CD4-positive, CD25-positive, alpha-beta regulatory T cell (primary cell): ENCODE data around the gene C3AR1. TPM values are rescaled to one million over a fixed set of nuclear protein-coding genes. Genes with fewer than 3 reads are reported as not detected.
"Not testable (repeated sequence)": the region's sequence is repeated elsewhere in the genome, so short reads cannot be mapped to it uniquely, and the experiment has no call there.

Source experiments
- ATAC-seq, 2 donors: fragments of 150-1000 bp; cut with Tn5 transposase; one replicate each; pipeline ENCODE4 v1.10.0; 2021; ENCODE audit warnings: low read depth in 2 of 2, moderate number of reproducible peaks in 2 of 2, moderate library complexity in 1 of 2
- DNase-seq, 3 donors: peaks; one replicate each; pipeline versions ENCODE4 v3.0.0 to v3.0.0-alpha.2; 2012 to 2022; ENCODE audit warnings: mixed read lengths in 1 of 3
- H3K27ac ChIP-seq: one replicate; pipeline ENCODE4 v1.7.0; 2013; ENCODE audit warnings: mild to moderate bottlenecking, low read length; ENCODE audit not compliant: insufficient read depth, poor library complexity, severe bottlenecking
- H3K27me3 ChIP-seq: one replicate; pipeline ENCODE4 v1.7.0; 2013; ENCODE audit warnings: low read length; ENCODE audit not compliant: control insufficient read depth, insufficient read depth
- H3K36me3 ChIP-seq: one replicate; pipeline ENCODE4 v1.7.0; 2013; ENCODE audit warnings: mild to moderate bottlenecking, low read length, moderate library complexity; ENCODE audit not compliant: control insufficient read depth, insufficient read depth
- H3K4me1 ChIP-seq: 2 replicates; pipeline ENCODE4 v1.7.0; 2013; ENCODE audit warnings: mild to moderate bottlenecking, low read length; ENCODE audit not compliant: insufficient read depth, control insufficient read depth, poor library complexity, severe bottlenecking
- H3K4me3 ChIP-seq: one replicate; pipeline ENCODE4 v1.7.0; 2013; ENCODE audit warnings: low read depth, mild to moderate bottlenecking, low read length, moderate library complexity
- H3K9me3 ChIP-seq, 2 experiments: 1 replicate in 1 of 2; 2 replicates in 1 of 2; pipeline ENCODE4 v1.7.0; 2013; ENCODE audit warnings: low read length in 2 of 2, mild to moderate bottlenecking in 1 of 2, moderate library complexity in 1 of 2; ENCODE audit not compliant: control insufficient read depth in 2 of 2
- H3K27ac Mint-ChIP-seq, 3 donors: one replicate each; pipeline ENCODE4 v1.8.0; 2020 to 2022; ENCODE audit warnings: mild to moderate bottlenecking in 3 of 3, mixed read lengths in 3 of 3, moderate library complexity in 2 of 3
- H3K27me3 Mint-ChIP-seq: one replicate; pipeline ENCODE4 v1.8.0; 2022; ENCODE audit warnings: mild to moderate bottlenecking, mixed read lengths
- H3K36me3 Mint-ChIP-seq: one replicate; pipeline ENCODE4 v1.8.0; 2020; ENCODE audit warnings: mixed read lengths
- H3K4me1 Mint-ChIP-seq, 4 donors: one replicate each; pipeline ENCODE4 v1.8.0; 2020 to 2022; ENCODE audit warnings: mixed read lengths in 4 of 4, mild to moderate bottlenecking in 1 of 4
- H3K4me3 Mint-ChIP-seq, 4 donors: one replicate each; pipeline ENCODE4 v1.8.0; 2020 to 2022; ENCODE audit warnings: mild to moderate bottlenecking in 4 of 4, mixed read lengths in 4 of 4, moderate library complexity in 3 of 4
- H3K9me3 Mint-ChIP-seq, 7 donors: one replicate each; pipeline ENCODE4 v1.8.0; 2020 to 2022; ENCODE audit warnings: mixed read lengths in 7 of 7, mild to moderate bottlenecking in 3 of 7, moderate library complexity in 2 of 7
- polyA plus RNA-seq, 4 donors: library from polyadenylated mRNA; unstranded; fragments of 300-500 nt; fragmentation: Illumina TruSeq; gene quantifications; one replicate each; pipeline ENCODE4 v1.2.3, GENCODE V29; 2021
- total RNA-seq: library from RNA; stranded (reverse); gene quantifications from one replicate; pipeline ENCODE4 v1.2.3, GENCODE V29; 2022

Gene C3AR1
- total and polyA plus RNA-seq, 5 donors from 2014 or later: 2.7 to 12.7 (median 7.6) TPM

DNA sequence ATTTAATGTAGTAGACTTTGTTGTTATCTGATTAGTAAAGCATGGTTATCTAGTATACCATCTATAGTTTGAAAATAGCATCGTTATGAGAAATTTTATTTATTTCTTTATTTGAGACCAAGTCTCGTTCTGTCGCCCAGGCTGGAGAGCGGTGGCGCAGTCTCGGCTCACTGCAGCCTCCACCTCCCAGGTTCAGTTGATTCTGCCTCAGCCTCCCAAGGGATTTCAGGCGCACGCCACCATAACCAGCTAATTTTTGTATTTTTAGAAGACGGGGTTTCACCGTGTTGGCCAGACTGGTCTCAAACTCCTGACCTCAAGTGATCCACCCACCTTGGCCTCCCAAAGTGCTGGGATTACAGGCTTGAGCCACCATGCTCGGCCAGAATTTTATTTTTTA, 23.1 kb upstream of the C3AR1 start:
- peaks cover 45% of the 10 kb centered on the region for H3K36me3 ChIP-seq
- H3K4me3 ChIP-seq: peak overlapping the region; percentile 78
- H3K9me3 ChIP-seq, H3K27me3 Mint-ChIP-seq, ATAC-seq, H3K9me3 Mint-ChIP-seq, H3K27me3 ChIP-seq, DNase-seq: not testable (repeated sequence)
- peak overlapping the region; percentile 81 for H3K27ac ChIP-seq
- Mint-ChIP-seq H3K27ac (peak overlapping the region; percentile 79 to 96 (median 90)), H3K4me3 (peak overlapping the region in 3 of 4 donors; percentile 66 to 84 (median 77)), H3K36me3 (peaks cover 44% of the 10 kb centered on the region), H3K4me1 (peaks cover 27 to 54% (median 29%) of the 10 kb centered on the region in 4 donors)
- H3K4me1 ChIP-seq: peaks cover 29% of the 10 kb centered on the region

DNA sequence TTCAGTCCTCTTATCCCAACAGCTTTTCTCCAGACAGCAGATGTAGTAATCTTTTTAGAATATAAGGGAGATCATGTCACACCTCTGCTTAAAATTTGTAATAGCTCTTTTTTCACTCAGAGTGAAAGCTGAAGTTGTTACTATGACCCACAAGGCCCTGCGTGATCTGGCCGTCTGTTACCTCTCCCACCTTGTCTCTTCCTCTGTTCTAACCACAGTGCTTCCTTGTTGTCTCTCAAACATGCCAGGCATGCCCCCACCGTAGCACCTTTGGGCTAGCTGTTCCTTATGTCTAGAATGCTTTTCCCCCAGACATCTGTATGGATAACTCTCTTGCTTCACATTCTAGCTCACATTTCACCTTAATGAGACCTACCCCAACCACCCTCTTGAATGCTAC, 22.4 kb upstream of the C3AR1 start:
- peak overlapping the region; percentile 81 for H3K27ac ChIP-seq
- Mint-ChIP-seq H3K9me3 (no peaks in the 10 kb centered on the region), H3K36me3 (peaks cover 48% of the 10 kb centered on the region), H3K4me1 (peaks cover 32 to 62% (median 35%) of the 10 kb centered on the region in 4 donors), H3K27ac (peak overlapping the region; percentile 79 to 96 (median 90)), H3K4me3 (peak overlapping the region; percentile 24 to 84 (median 72)), H3K27me3 (no peaks in the 10 kb centered on the region)
- peak in 2 of 3 donors; percentile 36 to 74 for DNase-seq
- peak overlapping the region; percentile 78 for H3K4me3 ChIP-seq
- H3K36me3 ChIP-seq: peaks cover 38% of the 10 kb centered on the region
- peaks cover 36% of the 10 kb centered on the region for H3K4me1 ChIP-seq
- H3K27me3 ChIP-seq: no peaks in the 10 kb centered on the region
- ATAC-seq: peak; percentile 84 to 90
- H3K9me3 ChIP-seq: no peaks in the 10 kb centered on the region

DNA sequence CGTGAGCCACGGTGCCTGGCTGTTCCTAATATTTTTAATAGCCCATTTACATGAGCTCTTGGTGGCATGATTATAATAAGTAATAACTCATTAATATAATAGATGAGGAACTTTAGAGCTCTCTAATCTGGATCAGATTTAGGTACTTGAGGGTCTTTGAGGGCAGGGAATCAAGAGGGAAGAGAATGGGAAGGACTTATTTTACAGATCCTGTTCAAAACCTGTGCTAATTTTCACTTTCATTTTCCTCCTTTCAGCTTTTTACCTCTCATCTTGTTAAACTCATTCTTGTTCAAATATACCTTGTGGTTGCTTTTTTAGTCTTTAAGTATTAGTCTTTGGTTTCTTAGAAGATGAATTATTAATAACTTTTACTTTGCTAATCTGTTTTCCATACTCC, 21.5 kb upstream of the C3AR1 start:
- peak overlapping the region; percentile 81 for H3K27ac ChIP-seq
- ATAC-seq (no peak), DNase-seq (peak in 2 of 3 donors; percentile 14 to 53)
- peaks cover 29% of the 10 kb centered on the region for H3K36me3 ChIP-seq
- peak overlapping the region; percentile 24 to 84 (median 72) for H3K4me3 Mint-ChIP-seq
- peaks cover 34 to 68% (median 40%) of the 10 kb centered on the region in 4 donors for H3K4me1 Mint-ChIP-seq
- no peaks in the 10 kb centered on the region for H3K9me3 ChIP-seq
- H3K4me1 ChIP-seq: peaks cover 45% of the 10 kb centered on the region
- no peaks in the 10 kb centered on the region for H3K27me3 ChIP-seq
- H3K27ac Mint-ChIP-seq: peak overlapping the region; percentile 79 to 96 (median 90)
- H3K36me3 Mint-ChIP-seq: peaks cover 41% of the 10 kb centered on the region
- H3K27me3 Mint-ChIP-seq: no peaks in the 10 kb centered on the region
- peak overlapping the region; percentile 78 for H3K4me3 ChIP-seq
- no peaks in the 10 kb centered on the region for H3K9me3 Mint-ChIP-seq

DNA sequence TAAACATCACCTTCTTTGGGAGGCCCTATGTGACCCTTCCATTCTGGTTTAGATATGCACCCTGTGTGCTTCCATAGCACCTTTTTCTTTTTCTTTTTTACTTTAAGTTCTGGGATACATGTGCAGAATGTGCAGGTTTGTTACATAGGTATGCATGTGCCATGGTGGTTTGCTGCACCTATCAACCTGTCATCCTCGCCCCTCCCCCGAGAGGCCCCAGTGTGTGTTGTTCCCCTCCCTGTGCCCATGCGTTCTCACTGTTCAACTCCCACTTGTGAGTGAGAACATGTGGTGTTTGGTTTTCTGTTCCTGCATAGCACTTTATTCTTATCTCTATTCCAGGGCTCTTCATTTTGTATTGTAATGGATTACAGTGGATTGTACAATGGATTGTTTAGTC, 18.2 kb upstream of the C3AR1 start:
- not testable (repeated sequence) for ATAC-seq, H3K9me3 ChIP-seq, H3K27me3 ChIP-seq, H3K9me3 Mint-ChIP-seq, H3K36me3 ChIP-seq, DNase-seq, H3K27me3 Mint-ChIP-seq
- H3K4me3 Mint-ChIP-seq: peak overlapping the region; percentile 85 to 98 (median 95)
- H3K27ac Mint-ChIP-seq: peak overlapping the region; percentile 60 to 100 (median 95)
- peak overlapping the region; percentile 42 for H3K27ac ChIP-seq
- peaks cover 39 to 91% (median 53%) of the 10 kb centered on the region in 4 donors for H3K4me1 Mint-ChIP-seq
- H3K4me3 ChIP-seq: peak overlapping the region; percentile 100
- H3K4me1 ChIP-seq: peaks cover 62% of the 10 kb centered on the region
- peaks cover 15% of the 10 kb centered on the region for H3K36me3 Mint-ChIP-seq

DNA sequence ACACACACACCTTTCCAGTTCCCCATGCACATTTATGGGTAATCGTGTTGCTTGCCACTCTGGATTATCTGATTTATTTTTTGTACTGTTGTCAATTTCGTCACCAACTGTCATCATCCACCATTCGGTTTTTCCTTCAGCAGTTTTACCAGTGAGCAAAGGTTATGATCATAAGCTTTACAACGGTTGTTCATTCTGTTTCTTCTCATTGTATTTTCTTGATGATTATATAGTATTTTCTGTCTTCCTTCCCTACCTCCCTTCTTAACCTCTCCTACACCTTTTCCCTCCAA, 16.6 kb upstream of the C3AR1 start:
- Mint-ChIP-seq H3K27me3 (no peaks in the 10 kb centered on the region), H3K36me3 (peaks cover 15% of the 10 kb centered on the region), H3K27ac (peak overlapping the region; percentile 95 to 100 (median 99)), H3K4me3 (peak overlapping the region; percentile 93 to 100 (median 98)), H3K4me1 (peaks cover 30 to 90% (median 44%) of the 10 kb centered on the region in 4 donors), H3K9me3 (no peaks in the 10 kb centered on the region)
- no peaks in the 10 kb centered on the region for H3K9me3 ChIP-seq
- peak in 1 of 3 donors; percentile 12 for DNase-seq
- H3K36me3 ChIP-seq: no peaks in the 10 kb centered on the region
- ATAC-seq: no peak
- H3K27me3 ChIP-seq: no peaks in the 10 kb centered on the region
- H3K4me1 ChIP-seq: peaks cover 49% of the 10 kb centered on the region
- peak overlapping the region; percentile 100 for H3K4me3 ChIP-seq
- H3K27ac ChIP-seq: peak overlapping the region; percentile 94

DNA sequence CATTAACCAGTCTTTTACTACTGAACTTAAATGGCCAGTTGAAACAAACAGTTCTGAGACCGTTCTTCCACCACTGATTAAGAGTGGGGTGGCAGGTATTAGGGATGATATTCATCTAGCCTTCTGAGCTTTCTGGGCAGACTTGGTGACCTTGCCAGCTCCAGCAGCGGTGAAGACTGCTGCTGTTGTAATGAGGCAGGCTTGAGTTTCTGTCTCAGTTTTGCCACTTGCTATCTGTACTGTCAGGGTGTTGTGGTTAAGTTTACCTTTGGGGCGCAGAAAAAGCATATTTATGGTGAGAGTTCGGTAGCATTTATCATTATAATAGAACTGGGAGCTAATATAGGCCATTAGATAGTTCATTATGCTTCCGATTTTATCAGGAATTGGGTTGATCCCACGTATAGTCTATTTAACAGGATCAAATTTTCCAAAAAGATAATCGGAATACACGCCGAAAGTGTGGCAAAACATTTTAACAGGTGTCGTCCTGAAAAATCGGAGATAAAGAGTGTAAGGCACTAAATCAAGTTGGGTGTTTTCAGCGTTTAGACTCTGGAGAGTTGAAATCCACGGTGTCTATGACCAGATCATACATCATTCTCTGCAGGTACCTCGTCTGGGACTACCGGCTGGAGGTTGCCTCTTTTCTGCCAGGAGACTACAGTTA, 15.2 kb upstream of the C3AR1 start:
- Histone ChIP-seq H3K4me3 (peak overlapping the region; percentile 100), H3K27ac (peak overlapping the region; percentile 94), H3K9me3 (no peaks in the 10 kb centered on the region), H3K4me1 (peaks cover 39% of the 10 kb centered on the region), H3K27me3 (no peaks in the 10 kb centered on the region), H3K36me3 (no peaks in the 10 kb centered on the region)
- no peaks in the 10 kb centered on the region for H3K9me3 Mint-ChIP-seq
- H3K4me1 Mint-ChIP-seq: peaks cover 22 to 82% (median 43%) of the 10 kb centered on the region in 4 donors
- H3K27ac Mint-ChIP-seq: peak overlapping the region; percentile 95 to 100 (median 99)
- H3K36me3 Mint-ChIP-seq: peaks cover 12% of the 10 kb centered on the region
- peak in 2 of 3 donors; percentile 30 to 59 for DNase-seq
- no peak for ATAC-seq
- H3K4me3 Mint-ChIP-seq: peak overlapping the region; percentile 93 to 100 (median 98)
- H3K27me3 Mint-ChIP-seq: peaks cover 4% of the 10 kb centered on the region

DNA sequence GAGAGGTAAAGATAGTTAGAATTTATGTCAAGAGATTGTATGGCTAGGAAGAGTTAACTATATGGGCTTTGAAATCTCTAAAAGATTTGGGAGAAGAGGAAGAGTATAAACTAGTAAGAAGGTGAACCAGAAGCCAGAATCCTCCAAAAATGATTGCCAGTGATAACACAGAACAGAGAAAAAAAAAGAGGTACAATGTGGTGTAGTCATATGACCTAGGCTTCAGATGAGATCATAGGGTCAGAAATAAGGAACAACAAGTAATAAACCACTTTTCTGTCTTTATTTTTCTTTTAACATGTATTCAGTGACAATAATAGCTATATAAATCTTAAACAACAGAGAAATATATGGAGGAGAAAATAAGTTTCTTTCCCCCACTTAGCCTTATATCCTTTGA, 14.0 kb upstream of the C3AR1 start:
- peaks cover 39% of the 10 kb centered on the region for H3K4me1 ChIP-seq
- ATAC-seq: no peak
- Mint-ChIP-seq H3K4me3 (peak overlapping the region; percentile 31 to 68 (median 50)), H3K36me3 (peaks cover 8% of the 10 kb centered on the region), H3K27me3 (peaks cover 6% of the 10 kb centered on the region), H3K27ac (peak overlapping the region; percentile 92 to 100 (median 96)), H3K9me3 (no peaks in the 10 kb centered on the region), H3K4me1 (peaks cover 18 to 71% (median 42%) of the 10 kb centered on the region in 4 donors)
- H3K27me3 ChIP-seq: no peaks in the 10 kb centered on the region
- H3K9me3 ChIP-seq: no peaks in the 10 kb centered on the region
- H3K36me3 ChIP-seq: no peaks in the 10 kb centered on the region
- DNase-seq: no peak
- peak overlapping the region; percentile 21 for H3K4me3 ChIP-seq
- H3K27ac ChIP-seq: peak overlapping the region; percentile 94

DNA sequence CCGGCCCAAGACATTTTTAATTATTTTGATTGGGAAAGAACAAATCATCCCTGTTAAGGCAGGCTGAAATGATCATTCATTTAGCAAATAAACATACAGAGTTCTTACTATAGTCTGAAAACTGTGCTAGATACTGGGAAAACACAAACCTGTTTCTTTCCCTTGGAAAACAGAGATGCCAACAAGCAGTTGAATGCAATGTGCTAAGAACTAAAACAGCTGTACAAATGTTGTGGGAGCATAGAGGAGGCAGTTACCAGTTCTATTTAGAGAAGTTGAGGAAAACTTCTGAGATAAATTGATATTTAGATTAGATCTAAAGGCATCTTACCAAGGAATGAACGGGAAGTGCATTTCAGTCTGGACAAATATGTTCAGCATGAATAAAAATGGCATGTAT, 12.8 kb upstream of the C3AR1 start:
- H3K27ac ChIP-seq: no peak overlapping the region
- peaks cover 11 to 59% (median 34%) of the 10 kb centered on the region in 4 donors for H3K4me1 Mint-ChIP-seq

More for the DNA sequence above, 12.8 kb upstream of the C3AR1 start:
- H3K9me3 ChIP-seq: no peaks in the 10 kb centered on the region
- DNase-seq: no peak
- H3K4me1 ChIP-seq: peaks cover 30% of the 10 kb centered on the region
- H3K4me3 Mint-ChIP-seq: peak overlapping the region in 2 of 4 donors; percentile 66 to 68
- ATAC-seq: no peak
- H3K9me3 Mint-ChIP-seq: no peaks in the 10 kb centered on the region
- no peak overlapping the region for H3K4me3 ChIP-seq
- peaks cover 1% of the 10 kb centered on the region for H3K36me3 Mint-ChIP-seq
- H3K36me3 ChIP-seq: no peaks in the 10 kb centered on the region
- H3K27me3 ChIP-seq: no peaks in the 10 kb centered on the region
- H3K27me3 Mint-ChIP-seq: peaks cover 6% of the 10 kb centered on the region
- H3K27ac Mint-ChIP-seq: peak overlapping the region; percentile 75 to 100 (median 96)
